Ovary (tissue), 10 donors: ENCODE measurements around the gene SELENOF. TPM values are rescaled to one million over a fixed set of nuclear protein-coding genes. Genes with fewer than 3 reads are reported as not detected.
A peak's percentile ranks its signal among the peaks of the same experiment; 100 is the strongest.

Experiments used
- DNase-seq, 5 donors: peaks; one replicate each; pipeline ENCODE4 v3.0.0-alpha.2; 2019 to 2020
- H3K27ac ChIP-seq, 2 donors: fragments of 200-600 bp; one replicate each; pipeline versions ENCODE4 v1.5.1 to v1.8.0; 2019 to 2022
- H3K27me3 ChIP-seq: fragments of 200-600 bp; one replicate; pipeline ENCODE4 v1.8.0; 2022
- H3K36me3 ChIP-seq: fragments of 200-600 bp; sonication (generic); one replicate; pipeline ENCODE4 v1.5.1; 2019
- H3K4me1 ChIP-seq: one replicate; pipeline ENCODE4 v1.8.1; 2013; ENCODE audit warnings: mild to moderate bottlenecking, moderate library complexity; ENCODE audit not compliant: insufficient read depth
- H3K4me3 ChIP-seq: fragments of 200-600 bp; sonication (generic); one replicate; pipeline ENCODE4 v1.5.1; 2017
- H3K9me3 ChIP-seq, 2 donors: fragments of 200-600 bp in 1 of 2; sonication (generic) in 1 of 2; one replicate each; pipeline versions ENCODE4 v1.5.1 to v1.8.1; 2013 to 2019; ENCODE audit warnings: mild to moderate bottlenecking in 1 of 2, moderate library complexity in 1 of 2
- CTCF ChIP-seq, 3 donors: fragments of 450-650 bp in 2 of 3; fragments of 200-600 bp in 1 of 3; IDR thresholded peaks; one replicate each; pipeline versions ENCODE4 v1.5.1 to v1.8.0; 2016 to 2022; ENCODE audit warnings: antibody characterized with exemption in 3 of 3, mild to moderate bottlenecking in 1 of 3
- EP300 ChIP-seq: sonication (generic); formaldehyde crosslinking; IDR thresholded peaks from one replicate; pipeline ENCODE4 v1.6.1; 2017; ENCODE audit warnings: antibody characterized with exemption
- POLR2A ChIP-seq: fragments of 450-650 bp; IDR thresholded peaks from one replicate; pipeline ENCODE4 v1.6.1; 2017; ENCODE audit warnings: antibody characterized with exemption, mild to moderate bottlenecking, moderate library complexity
- WGBS, 3 donors: extraction: QIAGEN DNeasy Blood & Tissue Kit in 1 of 3; methylation state at CpG; one replicate each; pipeline versions ENCODE4 v1.1.5 to v1.1.7; 2013 to 2017; 5-methylcytosine and 5-hydroxymethylcytosine counted together
- intact Hi-C, 4 donors: fragments of 100-400 bp; cut with DNase I; formaldehyde crosslinking; loops; one replicate each; pipeline versions ENCODE4 v1.11.0 to v1.15.1; 2022 to 2023
- long read RNA-seq, 3 donors: library from polyadenylated mRNA in 2 of 3; unstranded in 2 of 3; transcript quantifications; one replicate each; pipeline ENCODE4 v2.0.0 and lab custom pipeline, GENCODE V29; 2021 to 2026
- polyA plus RNA-seq, 2 donors: library from polyadenylated mRNA; stranded (reverse); fragments of 200-250 nt in 1 of 2; fragments of 350-450 nt in 1 of 2; fragmentation: Illumina TruSeq in 1 of 2; extraction: RNeasy Lipid Tissue Mini Kit (QIAGEN cat#74804) in 1 of 2; gene quantifications; one replicate each; pipeline ENCODE4 v1.2.3, GENCODE V29; 2013 to 2014
- total RNA-seq, 7 donors: library from RNA; depleted of rRNA in 2 of 7; stranded (reverse); fragments of >200 nt in 2 of 7; fragmentation: NEBNext Ultra II Directional in 3 of 7; extraction: Animal tissue kit (Norgen Biotek cat#: 25700) in 3 of 7; gene quantifications; one replicate each; pipeline versions ENCODE4 v1.1.0 to v1.2.4, GENCODE V29; 2016 to 2023
- donor health status: DM: no; HTN: no; CAD: no; lungs with moderate emphysema.
- donor health status: DM: no; HTN: no; CAD: no.
- donor health status: Bipolar disorder and iron deficiency.
- donor health status: DM: yes; HTN: yes; CAD: no.
- donor health status: DM: no; HTN: no; CAD: no.
- donor health status: DM: yes; HTN: yes; CAD: no.

The SELENOF gene
- total RNA-seq (100 to 1,000 TPM; 124 to 234 (median 167) TPM), polyA plus RNA-seq (100 to 1,000 TPM; 122 to 294 TPM)
- long read RNA-seq, donor 1, transcript SELENOF-202 (4 exons, 1,220 nt), result minor isoform, 14 of 428 reads
- long read RNA-seq, donor 1, transcript SELENOF-203 (6 exons, 727 nt), result minor isoform, 5 of 428 reads
- long read RNA-seq, donor 1, transcript SELENOF-201 (5 exons, 1,781 nt), result major isoform, 384 of 428 reads
- long read RNA-seq, donor 1, partial matches to known transcripts, result 7 of 428 reads
- long read RNA-seq, donor 1, other reads (novel, unspliced or antisense), result 16 of 428 reads
- long read RNA-seq, donor 2, transcript SELENOF-202 (4 exons, 1,220 nt), result minor isoform, 6 of 115 reads
- long read RNA-seq, donor 2, transcript SELENOF-201 (5 exons, 1,781 nt), result major isoform, 99 of 115 reads
- long read RNA-seq, donor 2, partial matches to known transcripts, result 7 of 115 reads
- long read RNA-seq, donor 2, other reads (novel, unspliced or antisense), result 0 of 115 reads
- long read RNA-seq, donor 3, transcript SELENOF-201 (5 exons, 1,781 nt), result major isoform, 92 of 119 reads
- long read RNA-seq, donor 3, partial matches to known transcripts, result 3 of 119 reads
- long read RNA-seq, donor 3, other reads (novel, unspliced or antisense), result 18 of 119 reads

DNA sequence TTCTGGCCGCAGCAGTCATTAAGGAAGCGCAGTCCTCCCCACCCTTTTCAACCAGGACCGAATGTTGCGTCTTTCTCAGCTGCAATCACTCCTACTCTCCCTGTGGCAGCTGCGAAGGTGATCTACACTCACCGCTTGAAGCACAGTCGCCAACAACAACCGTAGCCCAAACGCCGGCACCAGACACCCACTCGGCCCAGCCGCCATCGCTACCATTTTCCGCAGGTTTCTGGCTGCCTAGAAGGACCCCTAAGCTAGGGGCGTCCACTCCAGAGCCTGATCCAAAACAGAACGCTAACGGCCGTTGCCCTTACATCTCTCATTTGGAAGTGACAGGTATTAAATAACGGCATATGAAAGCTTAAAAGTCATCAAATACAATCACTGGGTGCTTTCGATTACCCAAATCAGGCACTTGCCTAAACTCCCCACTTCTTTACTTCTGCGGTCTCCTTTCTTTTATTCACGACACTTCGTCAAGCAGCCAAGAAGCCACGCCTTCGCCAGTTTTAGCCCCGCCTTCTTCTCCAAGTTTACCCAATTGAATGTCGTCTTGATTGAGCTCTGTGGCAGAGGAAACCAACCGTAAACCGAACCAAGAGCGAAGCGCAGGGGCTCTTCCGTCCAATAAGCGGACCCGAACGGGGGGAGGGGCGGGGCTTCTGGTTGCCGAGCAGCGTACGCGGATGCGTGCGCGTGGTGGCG is at the start of gene SELENOF:
TSS of gene SELENOF (minus strand) at position 231 of the 705 bp plus-strand sequence. CDS start at position 216, 15 bp downstream.
- no peaks in the 10 kb centered on the region for H3K27me3 ChIP-seq
- peak within 1 kb of the TSS; percentile 83 to 88 for H3K27ac ChIP-seq
- peaks cover 7% of the 10 kb centered on the region for H3K4me1 ChIP-seq
- WGBS, 3 donors, result 1% methylated on average over 44 of the region's 44 CpGs
- peak within 1 kb of the TSS; percentile 95 for H3K4me3 ChIP-seq
- no peaks in the 10 kb centered on the region for H3K36me3 ChIP-seq
- intact Hi-C loops, result no loop called here
- peak; percentile 99 to 100 (median 99) for DNase-seq
- no peaks in the 10 kb centered on the region for H3K9me3 ChIP-seq
- no peak for TF ChIP-seq EP300
- no peak for TF ChIP-seq POLR2A
- TF ChIP-seq CTCF (IDR thresholded peaks at IDR 0.05), result no peak

- Histone ChIP-seq H3K4me1 (no peaks in the 10 kb centered on the region), H3K27ac (no peak overlapping the region), H3K36me3 (no peaks in the 10 kb centered on the region), H3K27me3 (peaks cover 2% of the 10 kb centered on the region), H3K4me3 (no peak overlapping the region), H3K9me3 (no peaks in the 10 kb centered on the region)
- no peak for TF ChIP-seq EP300
- TF ChIP-seq POLR2A, result no peak
- no peak for TF ChIP-seq CTCF (IDR thresholded peaks at IDR 0.05)
- no peak for DNase-seq
- intact Hi-C loops, result no loop called here
Measured at GRCh38 chr1:86960548-86960947, 46.6 kb upstream of the SELENOF start.

DNA sequence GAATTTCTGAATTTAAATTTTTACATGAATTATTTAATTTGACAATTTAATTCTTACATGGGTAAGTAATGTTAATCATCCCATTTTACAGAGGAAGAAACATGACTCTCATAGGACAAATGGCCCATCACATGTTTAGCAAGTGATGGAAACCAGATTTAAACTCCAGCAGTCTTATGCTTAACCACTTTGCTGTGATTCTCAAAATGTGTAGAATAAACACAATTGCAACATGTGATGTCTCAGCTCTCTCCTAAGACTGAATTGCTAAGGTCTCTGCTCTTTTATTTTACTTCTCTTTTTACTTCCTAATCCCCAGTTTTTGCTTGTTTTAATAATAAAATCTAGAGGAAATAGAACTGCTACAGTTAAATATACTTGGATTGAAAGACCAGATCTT is 43.3 kb upstream of the SELENOF start:
- intact Hi-C loops, result no loop called here
- no peak for TF ChIP-seq CTCF (IDR thresholded peaks at IDR 0.05)
- no peak for TF ChIP-seq EP300
- no peak for TF ChIP-seq POLR2A
- Histone ChIP-seq H3K4me3 (no peak overlapping the region), H3K27ac (no peak overlapping the region), H3K36me3 (no peaks in the 10 kb centered on the region), H3K4me1 (no peaks in the 10 kb centered on the region), H3K9me3 (no peaks in the 10 kb centered on the region), H3K27me3 (peaks cover 2% of the 10 kb centered on the region)
- no peak for DNase-seq

DNA sequence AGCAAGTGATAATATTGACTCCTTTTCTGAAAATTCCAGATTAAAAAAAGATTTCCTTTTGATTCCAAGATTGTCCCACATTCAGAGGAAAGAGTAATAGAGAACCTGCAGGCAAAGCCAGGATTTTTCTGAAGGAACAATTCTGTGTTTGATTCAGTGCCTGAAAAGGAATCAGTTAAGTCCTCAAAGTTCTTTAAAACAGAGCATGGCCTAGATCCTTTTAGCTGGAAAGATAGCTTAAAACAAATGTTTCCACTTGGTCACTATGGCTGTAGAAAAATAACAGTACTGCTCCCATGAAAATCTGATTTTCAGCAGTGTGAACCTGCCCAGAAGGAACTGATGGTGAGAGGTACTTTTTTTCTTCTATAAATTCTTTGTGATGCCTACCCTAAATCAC is 42.3 kb upstream of the SELENOF start:
- H3K4me1 ChIP-seq, result no peaks in the 10 kb centered on the region
- intact Hi-C loops, result no loop called here
- no peak for DNase-seq
- no peak for TF ChIP-seq EP300
- TF ChIP-seq CTCF (IDR thresholded peaks at IDR 0.05), result no peak
- no peak for TF ChIP-seq POLR2A
- H3K36me3 ChIP-seq, result no peaks in the 10 kb centered on the region
- no peak overlapping the region for H3K4me3 ChIP-seq
- H3K9me3 ChIP-seq, result no peaks in the 10 kb centered on the region
- H3K27me3 ChIP-seq, result peaks cover 2% of the 10 kb centered on the region
- H3K27ac ChIP-seq, result no peak overlapping the region
